HG03439 (cell line): ENCODE measurements around the gene ZNF283.

Source experiments
- ATAC-seq: cut with Tn5 transposase; IDR thresholded peaks from one replicate; pipeline ENCODE4 v1.9.1; 2021; ENCODE audit warnings: mild to moderate bottlenecking, moderate library complexity; ENCODE audit not compliant: unreplicated experiment

ZNF283 gene

DNA sequence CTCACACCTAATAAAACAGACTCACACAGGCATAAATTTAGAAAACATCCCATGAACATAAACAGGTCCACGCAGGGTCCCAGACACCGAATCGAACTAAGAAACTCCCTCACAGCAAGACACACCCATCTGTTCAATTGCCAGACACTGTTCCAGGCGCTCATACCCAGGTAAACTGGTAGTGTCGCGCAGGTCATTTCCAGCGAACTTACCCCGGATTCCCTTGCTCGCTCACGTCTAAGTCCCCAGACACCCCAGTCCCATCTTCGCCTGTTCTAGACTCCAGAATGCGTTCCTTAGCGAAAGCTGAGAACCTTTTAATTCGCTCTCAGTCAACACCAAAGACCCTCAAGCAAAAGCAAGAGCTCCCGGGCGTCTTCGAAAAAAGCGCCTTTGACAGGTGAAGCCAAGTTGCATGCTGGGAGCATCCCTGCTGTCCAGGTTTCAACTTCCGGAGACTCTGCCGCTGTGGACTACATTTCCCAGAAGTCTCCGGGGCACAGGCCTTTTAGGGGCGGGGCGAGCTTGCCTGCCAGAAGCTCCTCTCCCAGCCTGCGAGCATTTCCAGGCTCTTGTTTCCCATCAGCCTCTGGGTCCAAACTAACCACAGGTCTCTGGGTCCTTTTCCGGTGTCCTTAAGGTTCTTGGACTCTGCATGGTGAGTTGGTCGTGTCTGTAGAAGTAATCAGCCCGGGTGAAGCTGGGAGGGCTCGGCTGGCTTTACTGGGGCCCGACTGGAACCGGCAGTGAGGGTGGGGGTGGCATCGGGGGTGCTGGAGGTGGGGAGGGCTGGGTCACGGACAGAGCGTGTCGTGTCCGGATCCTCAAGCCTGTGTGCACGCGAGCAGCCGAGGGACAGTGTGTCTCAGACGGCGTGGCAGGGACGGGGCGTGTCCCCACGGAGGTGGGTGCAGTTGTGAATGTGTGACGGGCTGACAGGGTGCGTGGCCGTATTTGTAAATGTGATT, at the start of gene ZNF283:
ZNF283 (plus strand) TSS at position 535 of the 968 bp plus-strand sequence. CDS start 6,184 bp downstream, outside the sequence.
- ATAC-seq: peak; percentile 91

DNA sequence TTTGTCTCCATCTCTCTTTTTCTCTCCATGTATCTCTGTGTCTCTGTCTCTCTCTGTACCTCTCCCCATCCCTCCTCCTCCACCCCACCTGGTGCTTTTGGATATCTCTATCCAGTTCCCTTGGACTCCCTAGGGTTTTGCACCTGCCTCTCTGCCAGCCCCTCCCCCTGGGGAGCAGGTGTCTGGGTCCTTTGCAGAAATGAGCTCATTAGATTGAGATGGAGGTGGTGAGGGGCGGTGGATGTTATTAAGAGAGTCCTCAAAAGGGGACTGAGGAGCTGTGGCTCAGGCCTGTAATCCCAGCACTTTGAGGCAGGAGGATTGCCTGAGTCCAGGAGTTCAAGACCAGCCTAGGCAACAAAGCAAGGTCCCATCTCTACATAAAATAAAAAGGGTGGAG, 48.5 kb upstream of the ZNF283 start:
- no peak for ATAC-seq

DNA sequence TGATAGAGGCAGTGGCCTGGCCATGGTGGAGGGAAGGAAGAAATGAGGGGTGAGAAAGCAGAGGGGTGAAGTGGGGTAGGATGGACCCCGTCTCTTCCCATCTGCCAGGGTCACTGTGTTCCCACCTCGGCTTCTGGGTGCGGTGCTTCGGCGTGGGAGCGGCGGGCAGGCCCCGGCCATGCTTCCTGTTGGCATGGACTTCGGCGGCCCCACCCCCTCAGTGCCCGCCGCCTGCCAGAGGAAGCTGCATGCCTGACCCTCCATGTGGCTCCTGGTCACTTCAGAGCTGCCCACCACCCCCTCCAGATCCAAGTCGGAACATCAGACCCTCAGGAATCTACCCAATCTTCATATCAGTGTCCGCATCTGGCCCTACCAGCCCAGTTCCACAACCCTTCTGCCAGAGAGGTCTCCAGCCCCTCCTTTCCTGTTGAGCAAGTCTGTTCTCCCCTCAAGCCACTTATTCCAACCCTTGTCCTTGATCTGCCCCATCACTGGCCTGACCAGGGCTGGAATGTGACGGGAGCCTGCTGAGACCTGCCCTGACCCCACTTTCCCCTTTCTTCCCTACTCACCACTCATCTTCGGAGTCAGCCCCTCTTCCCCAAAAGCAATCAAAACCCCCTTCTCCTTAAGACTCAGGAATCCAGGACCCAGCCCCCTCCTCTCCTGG, 47.8 kb upstream of the ZNF283 start:
- no peak for ATAC-seq

DNA sequence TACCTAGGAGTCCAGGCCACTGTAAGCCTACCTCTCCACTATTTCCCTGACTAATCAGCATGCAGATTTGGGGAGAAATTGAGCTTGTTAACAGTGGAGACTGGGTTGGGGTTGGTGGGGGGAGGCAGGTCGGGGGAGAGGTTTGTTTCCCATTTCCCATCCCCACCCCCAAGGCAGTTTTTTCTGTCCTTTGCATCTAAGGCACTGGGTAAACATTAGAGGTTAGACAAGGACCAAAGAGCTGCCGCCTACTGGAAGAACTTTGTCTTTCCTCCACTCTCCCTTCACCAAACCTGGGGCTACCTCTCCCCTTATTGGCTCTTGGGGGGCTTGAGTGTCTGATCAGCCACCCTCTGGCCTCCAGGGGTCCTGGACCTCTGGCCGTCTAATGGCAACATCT, 47.3 kb upstream of the ZNF283 start:
- ATAC-seq: no peak

DNA sequence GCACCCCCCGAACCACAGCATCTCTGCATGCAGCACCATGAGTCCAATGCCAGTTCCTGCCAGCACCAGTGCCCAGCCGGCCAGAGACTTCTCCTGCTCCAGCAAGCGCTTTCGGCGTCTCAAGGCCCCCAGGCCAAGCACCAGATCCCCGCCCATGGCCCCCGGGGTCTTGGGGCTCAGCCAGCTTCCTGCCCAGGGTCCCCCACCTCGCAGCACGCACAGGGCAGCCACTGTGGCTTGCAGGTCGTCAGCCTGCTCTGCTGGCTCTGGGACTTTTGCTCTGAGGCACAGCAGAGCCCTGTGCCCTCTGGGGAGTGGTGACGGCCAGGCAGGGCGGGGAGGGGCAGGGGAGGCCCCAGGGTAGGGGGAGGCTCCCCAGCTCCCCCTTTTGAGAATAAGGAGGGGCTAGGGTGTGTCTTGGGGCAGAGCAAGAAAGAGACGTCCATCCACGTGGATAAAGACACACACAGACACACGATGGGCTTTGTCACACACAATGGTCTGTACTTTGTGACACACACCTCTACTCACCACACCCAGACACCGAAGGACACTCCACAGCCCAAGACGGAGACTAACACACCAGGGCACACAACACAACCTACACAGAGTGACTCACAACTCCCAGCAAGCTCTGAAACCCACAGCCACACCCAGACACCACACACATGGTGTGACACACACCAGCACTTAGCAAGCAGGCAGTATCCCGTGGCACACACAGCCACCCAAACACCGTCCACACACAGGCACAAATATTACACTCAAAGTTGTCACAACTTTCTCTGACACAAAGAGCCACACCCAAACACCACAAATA, 46.2 kb upstream of the ZNF283 start, which contains the start of gene KCNN4:
KCNN4 (minus strand) TSS at position 268 of the 820 bp plus-strand sequence; CDS start at position 156, 112 bp downstream.
- ATAC-seq: no peak

DNA sequence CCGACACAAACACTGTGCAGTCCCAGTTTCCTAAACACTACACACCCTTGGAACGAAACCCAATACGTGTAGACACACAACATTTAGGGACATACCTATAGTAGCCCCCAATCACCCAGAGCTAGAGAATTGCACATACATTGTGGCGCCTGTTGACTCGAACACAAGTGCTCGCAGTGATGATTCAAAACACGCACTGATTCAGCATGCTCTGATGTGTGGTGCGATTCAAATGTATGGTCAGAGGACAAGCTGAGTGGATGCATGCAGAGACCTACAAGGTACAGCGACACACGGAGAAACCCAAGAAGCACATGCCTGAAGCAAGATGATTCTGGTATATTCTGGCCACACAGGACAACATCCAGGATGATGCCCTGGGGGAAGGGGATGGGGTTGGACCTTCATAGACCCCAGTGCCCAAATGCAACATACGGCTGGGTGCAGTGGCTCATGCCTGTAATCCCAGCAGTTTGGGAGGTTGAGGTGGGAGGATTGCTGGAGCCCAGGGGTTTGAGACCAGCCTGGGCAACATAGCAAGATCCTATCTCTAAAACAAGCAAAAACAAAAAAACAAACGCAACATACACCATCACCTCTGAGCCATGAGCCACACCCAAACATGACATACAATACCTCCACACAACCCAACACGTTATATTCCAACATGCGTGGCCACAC, 45.4 kb upstream of the ZNF283 start:
- ATAC-seq: no peak

DNA sequence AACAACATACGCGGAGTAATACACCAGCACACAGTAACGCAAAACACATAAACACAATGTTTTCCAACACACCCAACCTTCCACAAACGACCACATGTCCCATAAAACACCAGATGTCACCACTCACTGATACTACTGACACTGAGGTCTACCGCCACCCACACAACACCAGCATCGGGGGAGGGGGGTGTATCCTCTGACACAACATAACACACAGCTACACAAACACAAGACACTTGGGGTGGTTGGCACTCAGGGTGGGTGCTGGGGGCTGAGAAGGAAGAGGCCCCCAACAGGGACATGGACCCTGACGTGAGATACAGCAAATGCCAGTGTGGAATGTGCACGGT, 44.8 kb upstream of the ZNF283 start:
- ATAC-seq: no peak

DNA sequence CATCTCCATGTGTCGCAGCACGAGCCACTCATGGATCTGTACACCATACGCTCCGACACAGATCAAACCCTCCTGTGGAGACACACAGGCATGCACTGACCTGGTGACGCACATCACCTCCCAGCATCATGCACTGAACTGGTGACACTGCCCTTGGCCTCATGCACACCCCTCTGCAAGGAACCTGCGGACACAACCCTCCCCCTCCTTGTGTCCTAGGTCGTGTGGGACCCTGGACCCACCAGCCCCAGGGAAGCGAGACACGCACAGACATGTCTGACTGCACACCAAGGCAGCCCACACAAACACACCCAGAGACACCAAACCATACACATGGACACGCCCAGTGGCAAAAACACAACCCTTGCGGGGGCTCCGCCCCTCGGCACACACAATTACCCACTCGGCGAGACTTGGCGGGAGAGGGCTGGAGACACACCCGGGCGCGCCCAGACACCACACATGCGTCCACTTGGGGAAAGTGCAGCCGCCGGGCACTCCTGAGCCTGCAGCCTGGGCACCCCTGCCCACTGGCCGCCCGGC, 44.4 kb upstream of the ZNF283 start:
- peak; percentile 36 for ATAC-seq

DNA sequence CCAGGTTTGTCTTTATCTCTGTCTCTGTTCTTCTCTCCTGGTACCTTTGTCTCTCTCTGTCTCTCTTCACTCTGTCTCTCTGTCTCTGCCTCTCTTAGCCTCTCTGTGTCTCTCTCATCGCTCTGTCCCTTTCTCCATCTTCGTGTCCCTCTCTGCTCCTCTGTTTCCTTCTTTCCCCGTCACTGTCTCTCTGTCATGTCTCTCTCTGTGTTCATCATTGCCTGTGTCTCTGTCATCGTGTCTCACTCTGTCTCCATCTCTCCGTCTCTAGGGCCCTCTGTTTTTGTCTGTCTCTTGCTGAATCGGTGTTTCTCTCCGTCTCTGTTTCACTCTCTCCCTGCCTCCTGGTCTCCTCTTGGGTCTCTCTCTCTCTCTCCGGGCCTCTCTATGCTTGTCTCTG, 43.5 kb upstream of the ZNF283 start:
- ATAC-seq: no peak

DNA sequence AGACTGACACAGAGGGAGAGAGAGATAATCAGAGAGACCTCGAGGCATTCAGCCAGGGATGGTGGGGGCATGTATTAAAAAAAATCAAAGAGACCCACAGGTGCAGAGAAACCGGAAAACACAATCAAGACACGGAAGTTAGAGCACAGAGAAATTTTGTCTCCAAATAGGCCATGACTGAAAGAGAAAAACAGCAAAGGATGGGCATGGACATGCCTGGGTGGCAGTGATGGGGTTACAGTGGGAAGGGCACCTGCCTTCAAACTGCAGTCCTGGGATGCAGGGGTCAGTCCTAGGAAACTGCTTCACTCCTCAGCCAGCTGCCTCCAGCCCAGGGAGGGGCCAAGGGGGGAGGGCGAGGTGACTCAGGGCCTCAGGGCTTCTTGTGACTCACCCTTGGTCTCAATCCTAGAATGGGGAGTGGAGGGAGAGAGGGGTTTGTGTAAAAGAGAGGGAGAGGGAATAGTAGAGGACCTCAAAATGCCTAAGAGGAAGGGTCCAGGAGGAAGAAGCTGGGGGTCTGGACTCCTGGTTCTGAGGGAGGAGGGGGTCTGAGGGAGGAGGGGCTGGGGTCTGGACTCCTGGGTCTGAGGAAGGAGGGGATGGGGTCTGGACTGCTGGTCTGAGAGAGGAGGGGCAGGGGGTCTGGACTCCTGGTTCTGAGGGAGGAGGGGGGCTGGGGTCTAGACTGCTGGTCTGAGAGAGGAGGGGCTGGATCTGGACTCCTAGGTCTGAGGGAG, 42.7 kb upstream of the ZNF283 start:
- ATAC-seq: no peak

DNA sequence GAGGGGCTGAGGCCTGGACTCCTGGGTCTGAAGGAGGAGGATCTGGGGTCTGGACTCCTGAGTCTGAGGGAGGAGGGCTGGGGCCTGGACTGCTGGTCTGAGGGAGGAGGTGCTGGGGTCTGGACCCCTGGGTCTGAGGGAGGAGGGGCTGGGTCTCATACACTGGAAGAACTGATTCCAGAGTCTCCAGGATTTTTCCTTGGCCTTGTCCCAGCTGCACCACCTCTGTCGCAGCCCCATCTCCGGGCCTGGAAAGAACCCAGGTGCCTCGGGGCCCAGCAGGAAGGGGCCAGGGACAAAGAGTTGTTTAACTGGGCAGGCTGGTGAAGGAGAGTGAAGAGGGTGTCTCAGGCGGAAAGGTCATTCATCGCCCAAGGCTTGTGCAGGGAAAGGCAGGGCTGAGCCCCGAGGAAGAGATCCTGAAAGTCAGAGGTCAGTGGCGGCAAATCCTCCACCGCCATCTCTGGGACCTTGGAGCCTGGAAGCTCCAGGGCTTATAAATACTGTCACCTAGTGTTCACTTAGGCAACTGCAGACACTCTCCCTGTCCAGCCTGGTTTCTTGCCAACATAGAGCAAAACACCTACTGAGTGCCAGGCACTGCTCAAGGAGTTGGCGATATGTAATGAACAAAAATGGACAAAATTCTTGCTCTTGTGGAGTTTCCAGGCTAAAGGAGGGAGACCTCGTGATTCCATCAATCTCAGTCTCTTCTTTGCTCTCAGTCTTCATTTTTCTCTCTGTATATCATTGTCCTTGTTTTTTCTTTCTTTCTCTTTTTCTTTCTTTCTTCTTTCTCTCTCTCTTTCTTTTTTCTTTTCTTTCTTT, 41.9 kb upstream of the ZNF283 start:
- no peak for ATAC-seq

DNA sequence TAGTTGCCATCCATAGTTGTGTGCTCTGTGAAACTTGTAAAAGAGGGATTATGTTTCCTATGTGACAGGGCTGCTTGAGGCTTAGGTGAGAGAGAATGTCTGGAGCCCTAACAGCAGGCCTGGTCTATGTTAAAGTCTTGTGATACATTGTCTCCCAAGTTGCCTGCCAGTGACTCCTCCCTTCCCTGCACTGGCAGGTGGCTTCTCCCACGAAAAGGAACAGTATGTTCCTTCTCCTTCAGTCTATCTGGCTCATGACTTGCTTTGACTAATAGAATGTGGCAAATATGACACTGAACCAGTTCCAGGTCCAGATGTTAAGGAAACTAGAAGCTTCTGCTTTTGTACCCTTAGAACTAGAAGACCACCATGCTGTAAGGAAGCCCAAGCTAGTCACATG, 40.5 kb upstream of the ZNF283 start:
- ATAC-seq: no peak

DNA sequence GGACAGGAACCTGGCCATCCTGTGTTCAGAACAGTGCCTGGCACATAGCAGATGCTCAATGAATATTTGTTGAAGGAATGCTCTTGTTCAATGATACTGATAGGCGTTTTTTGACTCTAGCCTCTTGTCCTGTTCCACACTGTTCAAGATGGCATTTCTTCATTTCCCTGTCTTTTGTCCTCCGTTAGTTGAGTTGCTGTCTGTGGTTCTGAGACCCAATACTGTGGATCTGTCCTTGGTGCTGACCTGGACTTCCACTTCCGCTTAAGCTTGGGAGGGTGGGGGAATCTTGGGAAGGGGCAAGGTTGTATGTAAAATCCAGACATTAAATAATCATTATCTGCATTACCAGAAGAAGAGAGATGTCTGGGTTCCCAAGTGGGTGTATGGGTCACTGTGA, 38.1 kb upstream of the ZNF283 start:
- no peak for ATAC-seq

DNA sequence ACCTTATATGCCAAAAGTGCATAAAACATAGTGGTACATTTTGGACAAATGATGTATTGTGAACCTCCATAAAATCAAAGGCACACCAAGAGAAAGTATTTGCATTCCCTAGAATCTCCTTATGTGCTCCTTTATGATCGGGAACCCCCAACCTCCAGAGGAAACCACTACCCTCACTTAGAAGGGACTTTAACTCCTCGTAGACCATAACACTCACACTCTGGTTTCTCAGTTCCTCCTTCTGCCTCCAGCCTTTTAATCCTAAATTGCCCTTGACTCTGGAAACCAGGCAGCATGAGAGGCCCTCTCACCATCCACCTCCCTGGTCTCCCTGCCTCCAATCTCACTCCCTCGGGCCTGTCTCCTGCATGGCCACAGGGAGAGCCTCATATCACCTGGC, 36.5 kb upstream of the ZNF283 start:
- ATAC-seq: no peak

DNA sequence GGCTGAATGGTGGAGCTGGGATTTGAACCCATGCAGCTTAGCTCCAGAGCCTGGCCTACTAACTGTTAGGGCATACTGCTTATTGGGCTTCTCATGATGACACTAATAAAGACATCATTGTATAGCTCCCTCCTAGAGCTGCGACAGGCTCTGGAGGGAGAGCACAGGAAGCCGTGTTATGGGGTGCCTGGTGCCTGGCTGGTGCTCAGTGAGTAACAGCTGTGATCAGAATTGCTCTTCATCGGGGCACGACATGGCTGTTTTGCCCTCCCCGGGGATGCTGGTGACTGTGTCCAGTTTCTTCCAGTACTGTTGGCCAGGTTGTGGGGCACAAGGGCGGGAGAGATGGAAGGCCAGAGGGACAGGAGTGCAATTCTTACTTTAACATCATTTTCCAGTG, 30.0 kb upstream of the ZNF283 start:
- ATAC-seq: no peak

DNA sequence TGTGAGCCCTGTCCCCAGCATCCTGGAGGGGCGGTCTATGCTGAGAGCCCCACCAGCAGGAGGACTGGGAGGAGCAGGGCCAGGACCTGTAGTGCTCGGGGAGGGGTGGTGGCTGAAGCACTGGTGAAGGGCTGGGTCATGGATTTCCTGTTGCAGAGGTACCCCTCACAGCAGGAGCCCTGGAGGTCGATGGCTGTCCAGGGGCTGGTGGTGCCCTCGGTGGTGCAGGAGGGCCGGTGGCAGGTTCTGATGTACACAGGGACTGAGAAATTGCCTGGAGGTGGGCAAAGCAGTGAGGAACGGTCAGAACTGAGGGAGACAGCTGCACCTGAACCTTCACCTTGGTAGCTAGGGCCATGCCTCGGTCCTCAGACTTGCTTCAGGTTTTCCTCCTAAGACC, 29.6 kb upstream of the ZNF283 start:
- no peak for ATAC-seq

DNA sequence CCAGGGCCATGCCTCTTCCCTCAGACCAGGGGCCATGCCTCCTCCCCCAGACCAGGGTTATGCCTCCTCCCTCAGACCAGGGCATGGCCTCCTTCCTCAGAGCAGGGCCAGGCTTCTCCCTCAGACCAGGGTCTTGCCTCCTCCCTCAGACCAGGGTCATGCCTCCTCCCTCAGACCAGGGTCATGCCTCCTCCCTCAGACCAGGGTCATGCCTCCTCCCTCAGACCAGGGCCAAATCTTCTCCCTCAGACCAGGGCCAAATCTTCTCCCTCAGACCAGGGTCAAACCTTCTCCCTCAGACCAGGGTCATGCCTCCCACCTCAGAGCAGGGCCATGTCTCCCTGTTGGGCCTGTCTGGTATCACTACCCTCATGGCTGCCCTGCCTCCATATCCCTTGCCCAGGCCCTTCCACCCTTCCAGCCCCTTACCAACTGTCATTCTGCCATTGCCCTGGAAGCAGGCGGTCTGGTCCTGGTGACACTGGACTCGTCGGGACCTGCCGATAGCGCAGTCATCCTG, 29.0 kb upstream of the ZNF283 start:
- ATAC-seq: no peak

DNA sequence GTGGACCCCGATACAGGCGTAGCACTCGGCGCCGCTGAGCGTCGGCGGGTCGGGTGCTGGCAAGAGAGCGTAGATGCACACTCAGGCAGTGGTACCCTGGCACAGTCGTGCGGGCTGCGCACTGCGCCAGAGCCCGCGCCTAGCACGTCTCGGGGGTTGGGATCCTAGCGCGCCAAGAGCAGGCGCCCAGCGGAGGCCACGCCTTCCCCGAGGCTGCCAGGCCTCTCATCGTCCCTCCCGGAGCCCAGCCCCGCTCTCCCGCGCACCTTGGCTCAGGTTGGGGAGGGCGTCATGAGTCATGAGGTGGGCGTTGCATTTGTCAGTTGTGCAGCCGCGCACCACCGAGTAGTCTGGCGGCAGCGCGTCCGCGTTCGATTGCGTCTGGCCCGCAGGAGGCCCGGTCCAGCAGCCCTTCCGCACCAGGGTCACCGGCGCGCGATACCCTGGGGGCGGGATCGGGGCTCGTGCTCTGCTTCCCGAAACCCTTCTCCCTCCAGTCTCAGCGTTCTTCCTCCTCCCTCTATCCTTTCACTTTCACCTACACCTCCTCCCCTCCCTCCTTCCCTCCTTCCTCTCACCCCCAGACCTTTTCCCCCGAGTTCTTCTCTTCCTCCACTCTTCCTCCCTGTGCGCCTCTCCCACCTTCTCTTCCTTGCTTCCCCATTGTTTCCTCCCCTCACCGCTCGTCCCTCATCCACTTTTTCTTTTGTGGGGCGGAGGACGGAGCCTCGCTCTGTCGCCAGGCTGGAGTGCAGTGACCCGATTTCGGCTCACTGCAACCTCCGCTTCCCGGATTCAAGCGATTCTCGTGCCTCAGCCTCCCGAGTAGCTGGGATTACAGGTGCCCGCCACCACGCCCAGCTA, 28.3 kb upstream of the ZNF283 start:
- no peak for ATAC-seq
